ENCODE measurements around the gene ESPN.

- TF ChIP-seq, protein P1, sequence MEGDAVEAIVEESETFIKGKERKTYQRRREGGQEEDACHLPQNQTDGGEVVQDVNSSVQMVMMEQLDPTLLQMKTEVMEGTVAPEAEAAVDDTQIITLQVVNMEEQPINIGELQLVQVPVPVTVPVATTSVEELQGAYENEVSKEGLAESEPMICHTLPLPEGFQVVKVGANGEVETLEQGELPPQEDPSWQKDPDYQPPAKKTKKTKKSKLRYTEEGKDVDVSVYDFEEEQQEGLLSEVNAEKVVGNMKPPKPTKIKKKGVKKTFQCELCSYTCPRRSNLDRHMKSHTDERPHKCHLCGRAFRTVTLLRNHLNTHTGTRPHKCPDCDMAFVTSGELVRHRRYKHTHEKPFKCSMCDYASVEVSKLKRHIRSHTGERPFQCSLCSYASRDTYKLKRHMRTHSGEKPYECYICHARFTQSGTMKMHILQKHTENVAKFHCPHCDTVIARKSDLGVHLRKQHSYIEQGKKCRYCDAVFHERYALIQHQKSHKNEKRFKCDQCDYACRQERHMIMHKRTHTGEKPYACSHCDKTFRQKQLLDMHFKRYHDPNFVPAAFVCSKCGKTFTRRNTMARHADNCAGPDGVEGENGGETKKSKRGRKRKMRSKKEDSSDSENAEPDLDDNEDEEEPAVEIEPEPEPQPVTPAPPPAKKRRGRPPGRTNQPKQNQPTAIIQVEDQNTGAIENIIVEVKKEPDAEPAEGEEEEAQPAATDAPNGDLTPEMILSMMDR (IDR thresholded peaks at IDR 0.05) = no peak
- TF ChIP-seq POLR2A (IDR thresholded peaks at IDR 0.05) = no peak
- no peak for TF ChIP-seq EP300 (IDR thresholded peaks at IDR 0.05; ENCODE audit: low read depth)
Observed at GRCh38 chr1:6509220-6509918, 84.8 kb downstream of the ESPN start.

Data from transverse colon (tissue), 3 donors.